Thoracic aorta (tissue), 2 donors: ENCODE measurements around the gene KNDC1. TPM values are rescaled to one million over a fixed set of nuclear protein-coding genes. Genes with fewer than 3 reads are reported as not detected.
"Not testable (repeated sequence)": the region's sequence is repeated elsewhere in the genome, so short reads cannot be mapped to it uniquely, and the experiment has no call there.

Experiments used
- ATAC-seq: fragments of 150-250 bp; one replicate; pipeline ENCODE4 v1.8.0; 2017; ENCODE audit warnings: low read depth; ENCODE audit not compliant: insufficient number of reproducible peaks, low FRiP score
- DNase-seq: peaks from one replicate; pipeline ENCODE4 v3.0.0-alpha.2; 2020; ENCODE audit warnings: low spot score
- H3K27ac ChIP-seq, 2 donors: fragments of 200-600 bp; sonication (generic); 1 replicate in 1 of 2; 2 replicates in 1 of 2; pipeline ENCODE4 v1.5.1; 2016; ENCODE audit warnings: mild to moderate bottlenecking in 2 of 2, moderate library complexity in 2 of 2
- H3K27me3 ChIP-seq: fragments of 200-600 bp; sonication (generic); replicated peaks from 2 replicates; pipeline ENCODE4 v1.6.0; 2016; ENCODE audit warnings: mild to moderate bottlenecking; ENCODE audit not compliant: insufficient read depth
- H3K36me3 ChIP-seq: fragments of 200-600 bp; sonication (generic); one replicate; pipeline ENCODE4 v1.5.1; 2016
- H3K4me1 ChIP-seq, 2 donors: fragments of 200-600 bp; sonication (generic); 1 replicate in 1 of 2; 2 replicates in 1 of 2; pipeline versions ENCODE4 v1.5.1 to v1.6.0; 2016; ENCODE audit warnings: low read depth in 2 of 2, mild to moderate bottlenecking in 1 of 2; ENCODE audit not compliant: control insufficient read depth in 1 of 2
- H3K4me3 ChIP-seq: fragments of 200-600 bp; sonication (generic); 2 replicates; pipeline ENCODE4 v1.5.1; 2016; ENCODE audit warnings: mild to moderate bottlenecking
- H3K9me3 ChIP-seq: fragments of 200-600 bp; sonication (generic); 2 replicates; pipeline ENCODE4 v1.5.1; 2016
- CTCF ChIP-seq: fragments of 200-600 bp; sonication (generic); IDR thresholded peaks from one replicate; pipeline ENCODE4 v1.5.1; 2019; ENCODE audit warnings: antibody characterized with exemption
- total RNA-seq, 2 donors: library from RNA; depleted of rRNA; stranded (reverse); fragments of >200 nt; gene quantifications; one replicate each; pipeline versions ENCODE4 v1.1.0 to v1.2.3, GENCODE V29; 2016

KNDC1 gene
- total RNA-seq, 2 donors from 2014 or later, result 0.14 to 0.95 TPM

- no peaks in the 10 kb centered on the region for H3K36me3 ChIP-seq
- TF ChIP-seq CTCF, result no peak
- no peak overlapping the region for H3K27ac ChIP-seq
- ATAC-seq (no peak), DNase-seq (no peak)
- no peak overlapping the region for H3K4me3 ChIP-seq
- H3K9me3 ChIP-seq, result no peaks in the 10 kb centered on the region
- no peaks in the 10 kb centered on the region for H3K4me1 ChIP-seq
- H3K27me3 ChIP-seq, result no peaks in the 10 kb centered on the region
Observed at GRCh38 chr10:133168617-133169031, 8.6 kb downstream of the KNDC1 start.

GRCh38 chr10:133169173-133169947 is 9.3 kb downstream of the KNDC1 start:
- Histone ChIP-seq H3K4me3 (no peak overlapping the region), H3K36me3 (no peaks in the 10 kb centered on the region), H3K4me1 (no peaks in the 10 kb centered on the region), H3K9me3 (no peaks in the 10 kb centered on the region), H3K27me3 (no peaks in the 10 kb centered on the region), H3K27ac (no peak overlapping the region)
- ATAC-seq, result no peak
- no peak for TF ChIP-seq CTCF
- DNase-seq, result no peak

- no peaks in the 10 kb centered on the region for H3K9me3 ChIP-seq
- no peak for ATAC-seq
- no peaks in the 10 kb centered on the region for H3K36me3 ChIP-seq
- H3K4me3 ChIP-seq, result no peak overlapping the region
- DNase-seq, result no peak
- no peak overlapping the region for H3K27ac ChIP-seq
- H3K4me1 ChIP-seq, result no peaks in the 10 kb centered on the region
- no peaks in the 10 kb centered on the region for H3K27me3 ChIP-seq
- TF ChIP-seq CTCF, result no peak
Observed at GRCh38 chr10:133170092-133170491, 10.1 kb downstream of the KNDC1 start.

GRCh38 chr10:133173860-133174640 is 14.0 kb downstream of the KNDC1 start:
- no peaks in the 10 kb centered on the region for H3K9me3 ChIP-seq
- no peak overlapping the region for H3K4me3 ChIP-seq
- ATAC-seq, result no peak
- no peaks in the 10 kb centered on the region for H3K36me3 ChIP-seq
- no peak for TF ChIP-seq CTCF
- no peak overlapping the region for H3K27ac ChIP-seq
- H3K4me1 ChIP-seq, result no peaks in the 10 kb centered on the region
- no peaks in the 10 kb centered on the region for H3K27me3 ChIP-seq
- DNase-seq, result no peak

- Histone ChIP-seq H3K4me3 (no peak overlapping the region), H3K9me3 (no peaks in the 10 kb centered on the region), H3K27me3 (no peaks in the 10 kb centered on the region), H3K4me1 (no peaks in the 10 kb centered on the region), H3K36me3 (no peaks in the 10 kb centered on the region), H3K27ac (no peak overlapping the region)
- no peak for DNase-seq
- no peak for TF ChIP-seq CTCF
- ATAC-seq, result no peak
Observed at GRCh38 chr10:133174689-133175263, 14.8 kb downstream of the KNDC1 start.

GRCh38 chr10:133175624-133176023 is 15.6 kb downstream of the KNDC1 start:
- not testable (repeated sequence) for H3K4me3 ChIP-seq, DNase-seq, ATAC-seq, H3K4me1 ChIP-seq, H3K36me3 ChIP-seq, H3K27me3 ChIP-seq, H3K27ac ChIP-seq, H3K9me3 ChIP-seq
